Fibroblast of mammary gland (primary cell): ENCODE data around the gene PTPRH.

Source experiments
- DNase-seq: peaks from one replicate; pipeline ENCODE4 v3.0.0-alpha.2; 2010; ENCODE audit warnings: low read depth
- H3K4me3 ChIP-seq: 2 replicates; pipeline ENCODE4 v1.5.1; 2011; ENCODE audit warnings: low read depth, mild to moderate bottlenecking, low read length, moderate library complexity; ENCODE audit not compliant: control insufficient read depth
- CTCF ChIP-seq: conservative IDR thresholded peaks from 2 replicates; pipeline ENCODE4 v1.5.1; 2011; ENCODE audit warnings: low read depth, low read length, inconsistent platforms; ENCODE audit not compliant: control insufficient read depth, insufficient read depth

Gene PTPRH

GRCh38 chr19:55181740-55182139, 27.6 kb downstream of the PTPRH start:
- H3K4me3 ChIP-seq: no peak overlapping the region
- no peak for DNase-seq
- TF ChIP-seq CTCF: no peak

- peak within 1 kb of the TSS; percentile 29 for H3K4me3 ChIP-seq
- DNase-seq: no peak
- TF ChIP-seq CTCF: no peak
These were observed 29.5 kb downstream of the PTPRH start, which contains the start of gene SYT5 for GRCh38 chr19:55179606-55180484. Gene SYT5 (minus strand): TSS chr19:55180289. CDS start chr19:55179041, 1,248 bp downstream.

GRCh38 chr19:55178781-55179599, 30.3 kb downstream of the PTPRH start:
- no peak for TF ChIP-seq CTCF
- peak; percentile 84 for DNase-seq
- peak overlapping the region; percentile 29 for H3K4me3 ChIP-seq

GRCh38 chr19:55176076-55176475, 33.2 kb downstream of the PTPRH start:
- no peak for DNase-seq
- H3K4me3 ChIP-seq: no peak overlapping the region
- no peak for TF ChIP-seq CTCF

GRCh38 chr19:55175117-55175867, 34.0 kb downstream of the PTPRH start:
- no peak overlapping the region for H3K4me3 ChIP-seq
- no peak for DNase-seq
- TF ChIP-seq CTCF: no peak

- no peak for DNase-seq
- TF ChIP-seq CTCF: no peak
- no peak overlapping the region for H3K4me3 ChIP-seq
These were observed 34.7 kb downstream of the PTPRH start for GRCh38 chr19:55174425-55175116.
